Measurements from ENCODE around the gene TMEM229B.

The TMEM229B gene

DNA sequence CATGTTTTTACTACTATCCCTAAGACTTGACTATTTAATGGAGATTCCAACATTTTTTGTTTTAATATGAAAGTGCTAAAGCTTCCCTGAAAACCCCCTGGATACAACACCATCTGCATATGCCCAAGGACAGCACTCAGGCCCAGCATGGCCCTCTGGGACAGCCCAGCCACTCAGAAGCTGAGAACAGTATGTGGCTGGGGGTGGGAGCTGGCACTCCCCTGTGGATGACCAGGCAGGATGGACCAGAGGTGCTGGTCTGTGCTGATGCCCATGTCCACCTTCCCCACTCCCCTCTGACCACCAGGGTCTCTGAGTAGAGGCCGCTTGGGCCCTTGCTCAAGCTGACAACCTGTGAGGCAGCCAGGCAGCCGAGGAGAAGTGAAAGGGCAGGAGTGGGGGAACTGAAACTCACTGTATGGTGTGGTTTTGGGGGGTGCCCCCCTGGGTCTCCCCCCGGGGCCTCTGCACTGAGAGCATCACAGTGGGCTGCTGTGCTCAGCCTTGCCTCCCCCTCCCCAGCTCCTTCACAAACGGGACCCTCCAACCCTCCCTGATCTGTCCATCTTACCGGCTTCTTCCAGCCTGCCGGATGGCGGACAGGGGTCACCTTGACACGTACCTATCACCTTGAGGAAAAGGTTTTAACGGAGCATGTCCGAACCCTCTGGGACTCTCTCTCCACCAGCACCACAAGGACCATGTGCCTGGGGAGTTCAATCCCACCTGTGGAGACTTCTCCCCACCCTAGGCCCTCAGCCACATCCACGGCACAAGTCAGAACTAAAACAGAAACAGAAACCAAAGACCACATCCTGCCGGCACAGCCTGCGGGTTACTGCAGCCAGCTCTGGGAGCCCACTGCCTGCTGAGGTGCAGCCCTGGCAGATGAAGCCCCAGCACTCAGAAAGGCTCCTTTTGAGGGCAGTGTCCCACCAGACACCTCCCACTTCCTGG lies at the start of gene TMEM229B:
TSS of gene TMEM229B (minus strand) at position 785 of the 957 bp plus-strand sequence. CDS start 14,798 bp downstream, outside the sequence.
- H3K9ac ChIP-seq = peak within 1 kb of the TSS; percentile 61 to 83 (median 76); a peak in 21 of 22 replicates
- TF ChIP-seq Cebpa-rat (IDR thresholded peaks at IDR 0.05) = no peak
- H3K4me1 ChIP-seq = peaks cover 38 to 87% (median 71%) of the 10 kb centered on the region in 10 experiments
- H3K27ac ChIP-seq = peak within 1 kb of the TSS; percentile 33 to 95 (median 85); a peak in 21 of 22 replicates
- no peaks in the 10 kb centered on the region for H3K27me3 ChIP-seq
- H4K20me1 ChIP-seq = peaks cover 0 to 4% (median 0%) of the 10 kb centered on the region in 11 experiments; a peak in 1 of 22 replicates
- peak within 1 kb of the TSS; percentile 79 to 98 (median 90) for H3K4me2 ChIP-seq
- peak within 1 kb of the TSS; percentile 38 to 63 (median 48); a peak in 18 of 20 replicates for H3K4me3 ChIP-seq
- 0 out of 22 replicates have a peak, but pooled peaks cover 0 to under 1% (median 0%) of the 10 kb centered on the region in 11 experiments for H3K36me3 ChIP-seq
- H3K9me3 ChIP-seq (replicated peaks in 1 of 11) = peaks cover 9 to 27% (median 16%) of the 10 kb centered on the region in 11 experiments

DNA sequence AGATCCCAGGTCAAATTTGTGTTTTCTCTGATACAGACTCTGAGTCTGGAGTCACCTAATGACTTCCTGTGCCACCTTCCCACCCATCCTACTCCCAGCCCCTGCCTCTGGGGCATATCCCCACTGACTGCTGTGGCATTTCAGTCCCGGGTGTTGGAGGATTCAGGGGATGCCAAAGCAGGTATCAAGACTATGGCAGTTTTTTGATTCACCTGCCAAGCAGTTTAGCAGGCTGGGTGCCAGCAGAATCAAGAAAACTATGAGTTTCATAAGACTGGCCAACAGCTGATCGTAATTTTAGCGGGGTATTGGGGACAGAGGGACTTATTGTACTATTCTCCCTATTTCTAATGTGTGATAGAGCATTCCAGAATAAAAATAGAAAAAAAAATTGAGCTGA lies 49.2 kb upstream of the TMEM229B start:
- Histone ChIP-seq H3K27ac (no peak overlapping the region), H3K9ac (no peak overlapping the region), H3K4me1 (peaks cover 0 to 15% (median 7%) of the 10 kb centered on the region in 10 experiments; a peak in 11 of 20 replicates), H3K27me3 (peaks cover 19 to 43% (median 34%) of the 10 kb centered on the region in 11 experiments), H4K20me1 (peaks cover 0 to 11% (median 0%) of the 10 kb centered on the region in 11 experiments; a peak in 1 of 22 replicates), H3K4me3 (no peak overlapping the region), H3K9me3 (replicated peaks in 1 of 11) (no peaks in the 10 kb centered on the region), H3K4me2 (peak overlapping the region in 2 of 11 experiments; percentile 26 to 29; a peak in 1 of 22 replicates), H3K36me3 (no peaks in the 10 kb centered on the region)
- no peak for TF ChIP-seq Cebpa-rat (IDR thresholded peaks at IDR 0.05)

DNA sequence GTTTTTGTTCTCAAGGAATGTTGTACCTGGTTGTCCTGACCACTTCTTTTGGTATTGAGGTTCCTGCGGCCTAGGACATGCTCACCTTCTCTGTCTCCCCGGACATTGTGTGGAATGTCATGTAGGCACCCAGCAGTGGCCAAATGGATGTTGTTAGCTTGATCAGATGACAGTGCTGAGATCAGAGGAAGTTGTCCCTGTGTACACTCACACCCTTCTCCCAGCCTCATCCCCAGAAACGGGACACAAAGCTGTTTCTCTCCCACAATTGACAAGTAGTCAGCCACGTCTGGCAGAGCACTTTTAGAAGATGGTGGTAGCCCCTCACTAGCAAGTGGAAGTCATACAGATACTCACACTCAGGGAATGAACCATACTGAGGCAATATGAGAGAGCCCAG lies 47.6 kb upstream of the TMEM229B start:
- Histone ChIP-seq H3K36me3 (no peaks in the 10 kb centered on the region), H4K20me1 (peaks cover 0 to 18% (median 0%) of the 10 kb centered on the region in 11 experiments; a peak in 1 of 22 replicates), H3K9ac (no peak overlapping the region), H3K4me2 (no peak overlapping the region), H3K27me3 (peaks cover 29 to 48% (median 36%) of the 10 kb centered on the region in 11 experiments), H3K27ac (no peak overlapping the region), H3K4me1 (peaks cover 0 to 20% (median 12%) of the 10 kb centered on the region in 10 experiments; a peak in 11 of 20 replicates), H3K9me3 (replicated peaks in 1 of 11) (no peaks in the 10 kb centered on the region), H3K4me3 (no peak overlapping the region)
- no peak for TF ChIP-seq Cebpa-rat (IDR thresholded peaks at IDR 0.05)

DNA sequence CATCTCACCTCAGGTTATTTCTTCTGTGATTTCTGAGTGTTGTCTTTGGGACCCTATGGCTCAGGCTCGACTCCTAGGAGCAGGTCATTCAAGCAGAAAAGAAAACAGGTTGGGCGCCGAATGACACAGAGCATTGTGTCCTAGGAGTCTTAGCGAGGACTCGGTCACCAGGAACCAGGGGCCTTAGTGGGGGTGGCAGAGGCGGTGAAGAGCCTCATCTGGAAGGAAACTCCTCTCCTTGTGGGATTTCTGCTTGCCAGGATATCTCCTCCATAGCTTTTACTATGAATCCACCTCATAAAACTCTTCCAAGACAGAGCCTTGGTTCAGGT lies 45.2 kb upstream of the TMEM229B start:
- H3K27ac ChIP-seq = no peak overlapping the region
- H3K27me3 ChIP-seq = peaks cover 29 to 46% (median 36%) of the 10 kb centered on the region in 11 experiments
- H3K4me3 ChIP-seq = peak overlapping the region; percentile 61 to 78 (median 72)
- peaks cover 0 to 20% (median 12%) of the 10 kb centered on the region in 10 experiments; a peak in 11 of 20 replicates for H3K4me1 ChIP-seq
- peak overlapping the region in 5 of 11 experiments; percentile 65 to 76 (median 70); a peak in 6 of 22 replicates for H3K9ac ChIP-seq
- H4K20me1 ChIP-seq = peaks cover 0 to 18% (median 0%) of the 10 kb centered on the region in 11 experiments; a peak in 2 of 22 replicates
- H3K36me3 ChIP-seq = no peaks in the 10 kb centered on the region
- H3K4me2 ChIP-seq = peak overlapping the region; percentile 89 to 100 (median 98)
- no peaks in the 10 kb centered on the region for H3K9me3 ChIP-seq (replicated peaks in 1 of 11)
- TF ChIP-seq Cebpa-rat (IDR thresholded peaks at IDR 0.05) = no peak

DNA sequence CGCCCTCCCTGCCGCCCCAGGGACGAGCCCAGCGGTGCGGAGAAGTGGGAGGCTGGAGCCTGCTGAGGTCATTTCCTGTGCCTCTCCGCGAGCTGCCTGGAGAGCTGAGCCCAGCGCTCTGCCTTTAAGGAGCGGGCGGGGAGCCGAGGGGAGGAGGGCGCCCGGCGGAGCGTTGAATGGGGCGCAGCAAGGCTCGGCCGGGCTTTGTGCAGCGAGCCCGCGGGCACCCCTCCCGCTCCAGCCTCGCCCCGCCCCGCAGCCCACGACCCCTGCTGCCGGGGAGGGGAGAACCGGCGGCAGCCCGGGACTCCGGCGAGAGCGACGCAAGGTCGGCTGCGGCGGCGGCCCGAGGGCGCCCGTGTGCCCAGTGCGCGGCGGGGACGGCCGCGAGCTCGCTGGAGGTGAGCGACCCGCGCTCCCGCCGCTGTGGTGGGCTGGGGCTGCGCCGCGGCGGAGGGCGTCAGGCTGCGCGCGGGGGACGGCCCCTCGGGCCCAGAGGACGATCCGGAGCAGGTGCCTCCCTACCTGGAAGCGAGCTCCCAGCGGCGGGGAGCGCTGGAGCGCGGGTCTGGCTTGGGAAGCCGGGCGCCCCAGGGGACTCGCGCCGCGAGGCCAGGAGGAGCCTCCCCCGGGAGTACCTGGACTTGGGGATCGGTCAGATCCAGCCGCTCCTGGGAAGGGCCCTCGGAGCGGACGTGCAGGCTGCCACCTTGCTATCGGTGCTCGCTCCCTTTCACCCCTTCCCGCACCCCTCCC lies 44.7 kb upstream of the TMEM229B start, which contains the start of gene PLEKHH1:
TSS of gene PLEKHH1 (plus strand) at position 293 of the 756 bp plus-strand sequence. CDS start 8,578 bp downstream, outside the sequence.
- no peak for TF ChIP-seq Cebpa-rat (IDR thresholded peaks at IDR 0.05)

DNA sequence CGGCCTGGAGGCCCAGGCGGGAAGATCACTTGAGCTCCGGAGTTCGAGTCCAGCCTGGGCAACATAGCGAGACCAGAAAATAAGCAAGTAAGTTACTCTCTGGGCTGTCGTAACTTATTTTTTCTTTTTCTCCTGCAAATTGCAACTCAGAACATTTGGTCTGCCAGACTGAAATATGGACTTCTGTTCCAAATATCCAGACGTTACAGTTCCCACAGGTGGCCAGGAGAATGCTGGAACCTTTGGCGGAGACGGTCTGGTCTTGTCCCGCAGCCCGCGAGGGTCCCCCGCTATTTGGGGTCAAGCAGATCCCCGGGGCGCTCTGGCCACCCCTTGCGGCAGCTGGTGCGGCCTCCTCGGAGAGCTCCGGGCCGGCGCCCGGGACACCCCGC lies 44.1 kb upstream of the TMEM229B start:
- H3K9ac ChIP-seq = peak overlapping the region; percentile 58 to 78 (median 70); a peak in 21 of 22 replicates
- H3K36me3 ChIP-seq = no peaks in the 10 kb centered on the region
- peak overlapping the region in 1 of 11 experiments; percentile 31; a peak in 1 of 22 replicates for H3K27ac ChIP-seq
- TF ChIP-seq Cebpa-rat (IDR thresholded peaks at IDR 0.05) = no peak
- H4K20me1 ChIP-seq = peaks cover 0 to 18% (median 0%) of the 10 kb centered on the region in 11 experiments; a peak in 2 of 22 replicates
- peak overlapping the region; percentile 89 to 100 (median 98) for H3K4me2 ChIP-seq
- H3K9me3 ChIP-seq (replicated peaks in 1 of 11) = no peaks in the 10 kb centered on the region
- peak overlapping the region; percentile 61 to 78 (median 72) for H3K4me3 ChIP-seq
- H3K4me1 ChIP-seq = peaks cover 0 to 13% (median 7%) of the 10 kb centered on the region in 10 experiments; a peak in 11 of 20 replicates
- peaks cover 29 to 46% (median 36%) of the 10 kb centered on the region in 11 experiments for H3K27me3 ChIP-seq

More for the DNA sequence above, 44.7 kb upstream of the TMEM229B start, which contains the start of gene PLEKHH1:
- Histone ChIP-seq H3K4me2 (peak within 1 kb of the TSS; percentile 89 to 100 (median 98)), H3K36me3 (no peaks in the 10 kb centered on the region), H3K4me3 (peak within 1 kb of the TSS; percentile 61 to 78 (median 72)), H3K4me1 (peaks cover 0 to 19% (median 12%) of the 10 kb centered on the region in 10 experiments; a peak in 11 of 20 replicates), H3K27ac (peak within 1 kb of the TSS in 1 of 11 experiments; percentile 31; a peak in 2 of 22 replicates), H3K27me3 (peaks cover 29 to 46% (median 36%) of the 10 kb centered on the region in 11 experiments), H3K9ac (peak within 1 kb of the TSS; percentile 58 to 78 (median 70)), H3K9me3 (replicated peaks in 1 of 11) (no peaks in the 10 kb centered on the region), H4K20me1 (peaks cover 0 to 18% (median 0%) of the 10 kb centered on the region in 11 experiments; a peak in 2 of 22 replicates)

DNA sequence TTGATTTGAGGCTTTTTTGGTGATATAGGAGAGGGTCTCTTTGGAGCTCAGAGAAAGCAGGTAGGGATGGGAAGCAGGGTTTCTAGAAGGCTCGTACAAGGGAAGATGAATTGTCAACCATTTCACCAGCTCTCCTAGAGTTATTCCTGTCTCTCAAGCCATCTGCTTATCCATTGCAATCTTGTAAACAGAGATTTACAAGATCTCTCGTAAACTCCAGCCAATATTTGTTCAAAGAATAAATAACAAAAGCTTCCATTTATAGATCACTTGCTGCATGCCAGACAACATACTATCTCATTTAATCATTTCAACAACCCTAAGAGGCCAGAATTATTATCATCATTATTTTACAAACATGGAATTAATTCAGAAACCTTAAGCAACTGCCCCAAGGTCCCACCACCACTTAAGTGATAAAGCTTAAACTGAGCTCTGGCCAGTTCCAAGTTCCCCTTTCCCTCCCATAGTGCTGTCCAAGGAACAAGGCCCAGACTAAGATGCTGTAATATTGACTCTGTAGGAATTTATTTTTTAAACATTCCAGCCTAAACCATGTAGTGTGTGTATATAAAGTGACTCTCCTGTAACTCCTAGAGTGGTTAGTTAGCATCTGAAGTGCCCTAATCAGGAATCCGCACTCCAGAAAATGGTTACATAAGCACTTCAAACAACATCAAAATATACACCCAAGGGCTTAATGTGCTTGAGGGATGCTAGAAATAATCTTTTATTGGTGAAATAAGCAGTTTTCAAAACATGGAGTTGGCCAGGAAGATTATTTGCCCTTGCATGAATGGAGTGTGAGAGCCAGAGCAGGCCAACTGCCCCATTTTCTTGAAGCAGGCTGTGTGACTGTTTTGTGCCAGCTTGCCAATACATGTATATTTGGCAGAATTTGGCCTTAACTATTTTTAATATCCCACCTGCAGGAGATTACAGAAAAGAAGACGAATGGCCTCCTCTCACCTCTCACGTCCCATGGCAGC lies 41.7 kb upstream of the TMEM229B start:
- Histone ChIP-seq H3K27me3 (peaks cover 29 to 52% (median 37%) of the 10 kb centered on the region in 11 experiments), H3K4me3 (no peak overlapping the region), H4K20me1 (peaks cover 0 to 18% (median 0%) of the 10 kb centered on the region in 11 experiments; a peak in 2 of 22 replicates), H3K9me3 (replicated peaks in 1 of 11) (no peaks in the 10 kb centered on the region), H3K9ac (no peak overlapping the region), H3K36me3 (no peaks in the 10 kb centered on the region), H3K4me2 (no peak overlapping the region), H3K27ac (no peak overlapping the region), H3K4me1 (peaks cover 0 to 13% (median 6%) of the 10 kb centered on the region in 10 experiments; a peak in 10 of 20 replicates)
- no peak for TF ChIP-seq Cebpa-rat (IDR thresholded peaks at IDR 0.05)

Data from BLaER1 treated with 17β-estradiol and CSF1 and Interleukin-3, amounts not matched to agents 10 nM and 100 nM (cell line).